Activated T-cell treated with anti-CD3 and anti-CD28 coated beads, Interleukin-2, amount 50 U/mL, for 72 hours (primary cell): ENCODE results near the gene PCDH17. TPM values are rescaled to one million over a fixed set of nuclear protein-coding genes. Genes with fewer than 3 reads are reported as not detected.

Experiments used
- ATAC-seq, 2 donors: fragments of 150-1000 bp; cut with Tn5 transposase; replicated peaks in 1 of 2; 2 replicates each; pipeline ENCODE4 v1.10.0; 2021; ENCODE audit warnings: moderate library complexity in 2 of 2, mild to moderate bottlenecking in 1 of 2
- DNase-seq, 2 donors: peaks; one replicate each; pipeline ENCODE4 v3.0.0; 2021 to 2022; ENCODE audit warnings: mixed read lengths in 1 of 2
- H3K27ac Mint-ChIP-seq: one replicate; pipeline ENCODE4 v1.8.0; 2022; ENCODE audit warnings: mild to moderate bottlenecking, moderate library complexity, mixed read lengths
- H3K27me3 Mint-ChIP-seq: one replicate; pipeline ENCODE4 v1.8.0; 2022; ENCODE audit warnings: low read depth, mixed read lengths
- H3K36me3 Mint-ChIP-seq, 2 donors: one replicate each; pipeline ENCODE4 v1.8.0; 2022; ENCODE audit warnings: mixed read lengths in 2 of 2, mild to moderate bottlenecking in 1 of 2; ENCODE audit not compliant: insufficient read depth in 2 of 2
- H3K4me1 Mint-ChIP-seq: one replicate; pipeline ENCODE4 v1.8.0; 2022; ENCODE audit warnings: low read depth, mixed read lengths
- H3K4me3 Mint-ChIP-seq, 2 donors: one replicate each; pipeline ENCODE4 v1.8.0; 2022; ENCODE audit warnings: mild to moderate bottlenecking in 2 of 2, mixed read lengths in 2 of 2, moderate library complexity in 2 of 2
- H3K9me3 Mint-ChIP-seq, 2 donors: one replicate each; pipeline ENCODE4 v1.8.0; 2022; ENCODE audit warnings: mixed read lengths in 2 of 2
- total RNA-seq, 2 donors: library from RNA; stranded (reverse); gene quantifications; one replicate each; pipeline ENCODE4 v1.2.3, GENCODE V29; 2022

PCDH17 gene
- total RNA-seq, 2 donors from 2014 or later: 0.07 TPM; not detected in 1

DNA sequence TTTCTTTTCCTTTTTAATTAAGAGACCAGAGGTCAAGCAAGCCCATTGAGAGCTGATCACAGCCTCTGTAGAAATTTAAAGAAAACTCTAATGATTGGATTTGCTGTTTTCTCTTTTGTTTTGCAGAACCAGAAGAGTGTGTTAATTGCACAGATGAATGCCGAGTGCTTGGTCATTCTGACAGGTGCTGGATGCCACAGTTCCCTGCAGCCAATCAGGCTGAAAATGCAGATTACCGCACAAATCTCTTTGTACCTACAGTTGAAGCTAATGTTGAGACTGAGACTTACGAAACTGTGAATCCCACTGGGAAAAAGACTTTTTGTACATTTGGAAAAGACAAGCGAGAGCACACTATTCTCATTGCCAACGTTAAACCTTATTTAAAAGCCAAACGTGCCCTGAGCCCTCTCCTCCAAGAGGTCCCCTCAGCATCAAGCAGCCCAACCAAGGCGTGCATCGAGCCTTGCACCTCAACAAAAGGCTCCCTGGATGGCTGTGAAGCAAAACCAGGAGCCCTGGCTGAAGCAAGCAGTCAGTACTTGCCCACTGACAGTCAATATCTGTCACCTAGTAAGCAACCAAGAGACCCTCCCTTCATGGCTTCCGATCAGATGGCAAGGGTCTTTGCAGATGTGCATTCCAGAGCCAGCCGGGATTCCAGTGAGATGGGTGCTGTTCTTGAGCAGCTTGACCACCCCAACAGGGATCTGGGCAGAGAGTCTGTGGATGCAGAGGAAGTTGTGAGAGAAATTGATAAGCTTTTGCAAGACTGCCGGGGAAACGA, 93.1 kb downstream of the PCDH17 start:
- H3K27ac Mint-ChIP-seq: no peak overlapping the region
- no peaks in the 10 kb centered on the region for H3K36me3 Mint-ChIP-seq
- no peaks in the 10 kb centered on the region for H3K27me3 Mint-ChIP-seq
- DNase-seq (no peak), ATAC-seq (no peak)
- peaks cover 0 to 6% of the 10 kb centered on the region in 2 donors for H3K9me3 Mint-ChIP-seq
- no peak overlapping the region for H3K4me3 Mint-ChIP-seq
- no peaks in the 10 kb centered on the region for H3K4me1 Mint-ChIP-seq

DNA sequence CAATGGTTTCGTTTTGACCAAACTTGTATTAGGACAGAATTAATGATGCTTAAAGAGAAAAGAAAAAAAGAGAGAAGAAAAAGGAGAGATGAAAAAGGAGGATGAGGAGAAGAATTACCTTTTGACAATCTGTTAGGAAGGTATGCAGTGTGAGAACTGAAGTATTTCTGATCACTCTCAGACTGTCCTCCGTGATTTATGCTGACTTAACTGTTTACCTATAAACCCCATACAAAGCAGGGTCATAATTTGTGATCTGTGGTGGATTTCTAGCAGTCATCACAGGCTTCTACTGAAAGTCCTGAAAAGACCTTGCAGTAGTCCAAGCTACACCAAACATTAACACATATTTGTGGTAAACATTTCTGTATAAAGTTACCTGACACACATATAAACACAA, 93.9 kb downstream of the PCDH17 start:
- Mint-ChIP-seq H3K27me3 (no peaks in the 10 kb centered on the region), H3K4me1 (no peaks in the 10 kb centered on the region), H3K36me3 (no peaks in the 10 kb centered on the region), H3K27ac (no peak overlapping the region), H3K9me3 (peaks cover 0 to 6% of the 10 kb centered on the region in 2 donors), H3K4me3 (no peak overlapping the region)
- no peak for ATAC-seq
- DNase-seq: no peak

GRCh38 chr13:57726981-57727380, 95.4 kb downstream of the PCDH17 start:
- no peak for DNase-seq
- no peak for ATAC-seq
- no peak overlapping the region for H3K4me3 Mint-ChIP-seq
- H3K4me1 Mint-ChIP-seq: no peaks in the 10 kb centered on the region
- H3K9me3 Mint-ChIP-seq: peaks cover 0 to 2% of the 10 kb centered on the region in 2 donors
- no peaks in the 10 kb centered on the region for H3K27me3 Mint-ChIP-seq
- H3K27ac Mint-ChIP-seq: no peak overlapping the region
- H3K36me3 Mint-ChIP-seq: no peaks in the 10 kb centered on the region

DNA sequence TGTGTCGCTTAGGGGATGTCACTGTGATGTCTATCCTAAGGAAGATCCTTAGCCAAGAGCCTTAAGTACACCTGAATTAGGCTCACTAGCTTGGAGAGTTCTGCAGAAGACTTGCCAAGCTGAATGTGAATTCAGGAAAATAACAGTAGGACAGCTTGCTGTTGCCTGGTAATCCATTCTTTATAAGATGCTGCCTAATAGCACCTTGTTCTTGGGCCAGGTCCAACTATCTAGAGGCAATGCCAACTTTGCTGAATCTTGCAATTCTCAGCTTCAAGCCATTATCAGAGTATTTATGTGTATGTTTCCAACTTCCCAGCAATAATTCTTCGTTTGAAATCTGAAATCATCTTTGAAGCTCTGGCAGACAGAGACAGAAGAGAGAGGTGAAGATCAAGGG, 102.8 kb downstream of the PCDH17 start:
- Mint-ChIP-seq H3K4me3 (no peak overlapping the region), H3K27me3 (no peaks in the 10 kb centered on the region), H3K36me3 (peaks cover 0 to 3% of the 10 kb centered on the region in 2 donors), H3K27ac (no peak overlapping the region), H3K4me1 (no peaks in the 10 kb centered on the region), H3K9me3 (peaks cover 2 to 3% of the 10 kb centered on the region in 2 donors)
- ATAC-seq: no peak
- no peak for DNase-seq

- no peak for DNase-seq
- Mint-ChIP-seq H3K36me3 (peaks cover 0 to 3% of the 10 kb centered on the region in 2 donors), H3K4me3 (no peak overlapping the region), H3K27ac (no peak overlapping the region), H3K4me1 (no peaks in the 10 kb centered on the region), H3K27me3 (no peaks in the 10 kb centered on the region), H3K9me3 (peaks cover 2% of the 10 kb centered on the region in 2 donors)
- no peak for ATAC-seq
Measured at GRCh38 chr13:57739089-57739488, 107.5 kb downstream of the PCDH17 start.

- Mint-ChIP-seq H3K4me3 (no peak overlapping the region), H3K27ac (no peak overlapping the region), H3K36me3 (peaks cover 0 to 3% of the 10 kb centered on the region in 2 donors), H3K27me3 (no peaks in the 10 kb centered on the region), H3K4me1 (no peaks in the 10 kb centered on the region), H3K9me3 (peaks cover 2% of the 10 kb centered on the region in 2 donors)
- DNase-seq (no peak), ATAC-seq (no peak)
Measured at GRCh38 chr13:57739543-57740190, 108.1 kb downstream of the PCDH17 start.

GRCh38 chr13:57740719-57741118, 109.2 kb downstream of the PCDH17 start:
- Mint-ChIP-seq H3K27me3 (no peaks in the 10 kb centered on the region), H3K27ac (no peak overlapping the region), H3K4me3 (no peak overlapping the region), H3K4me1 (no peaks in the 10 kb centered on the region), H3K36me3 (peaks cover 0 to 1% of the 10 kb centered on the region in 2 donors), H3K9me3 (peaks cover 2% of the 10 kb centered on the region in 2 donors)
- DNase-seq (no peak), ATAC-seq (no peak)

GRCh38 chr13:57748096-57748495, 116.6 kb downstream of the PCDH17 start:
- ATAC-seq (no peak), DNase-seq (no peak)
- H3K4me1 Mint-ChIP-seq: no peaks in the 10 kb centered on the region
- H3K27me3 Mint-ChIP-seq: no peaks in the 10 kb centered on the region
- peaks cover 1 to 6% of the 10 kb centered on the region in 2 donors for H3K9me3 Mint-ChIP-seq
- H3K4me3 Mint-ChIP-seq: no peak overlapping the region
- no peak overlapping the region for H3K27ac Mint-ChIP-seq
- H3K36me3 Mint-ChIP-seq: no peaks in the 10 kb centered on the region

DNA sequence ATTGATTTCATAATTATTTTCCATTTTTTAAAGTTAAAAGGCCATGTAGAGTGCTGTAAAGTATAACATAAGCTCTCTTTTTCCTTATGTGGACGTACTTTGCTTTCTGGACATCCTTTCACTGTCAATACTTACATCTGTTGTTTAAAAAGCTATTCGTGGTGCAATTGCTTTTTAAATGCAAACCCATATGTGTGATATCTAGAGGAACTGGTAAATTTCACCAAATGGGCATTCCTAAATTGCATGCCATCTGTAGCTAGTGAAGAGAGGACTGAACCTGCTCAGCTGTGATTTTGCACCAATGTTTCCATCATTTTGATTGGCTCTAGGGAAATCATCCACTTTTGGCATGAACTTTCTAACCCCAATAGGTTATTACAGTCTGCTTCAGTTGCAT, 129.4 kb downstream of the PCDH17 start:
- DNase-seq (no peak), ATAC-seq (no peak)
- no peaks in the 10 kb centered on the region for H3K27me3 Mint-ChIP-seq
- H3K4me3 Mint-ChIP-seq: no peak overlapping the region
- no peaks in the 10 kb centered on the region for H3K36me3 Mint-ChIP-seq
- no peaks in the 10 kb centered on the region for H3K4me1 Mint-ChIP-seq
- H3K27ac Mint-ChIP-seq: no peak overlapping the region
- peaks cover 4 to 5% of the 10 kb centered on the region in 2 donors for H3K9me3 Mint-ChIP-seq

DNA sequence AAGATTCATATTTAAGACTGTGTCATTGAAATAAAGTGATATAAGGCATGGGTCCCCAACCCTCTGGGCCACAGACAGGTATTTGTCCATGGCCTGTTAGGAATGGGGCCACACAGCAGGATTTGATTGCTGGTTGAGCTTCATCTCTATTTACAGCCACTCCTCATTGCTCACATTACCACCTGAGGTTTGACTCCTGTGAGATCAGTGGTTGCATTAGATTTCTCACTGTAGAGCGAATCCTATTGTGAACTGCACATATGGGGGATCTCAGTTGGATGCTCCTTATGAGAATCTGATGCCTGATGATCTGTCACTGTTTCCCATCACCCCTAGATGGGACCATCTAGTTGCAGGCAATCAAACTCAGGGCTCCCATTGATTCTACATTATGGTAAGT, 132.1 kb downstream of the PCDH17 start:
- Mint-ChIP-seq H3K4me3 (no peak overlapping the region), H3K27ac (no peak overlapping the region), H3K4me1 (no peaks in the 10 kb centered on the region), H3K27me3 (no peaks in the 10 kb centered on the region), H3K36me3 (no peaks in the 10 kb centered on the region), H3K9me3 (peaks cover 3 to 4% of the 10 kb centered on the region in 2 donors)
- ATAC-seq: no peak
- no peak for DNase-seq
